RWPE1 (cell line): ENCODE data around the gene MAGI1.

ENCODE experiments used
- CTCF ChIA-PET: fragments of 350-600 bp; sonication (Branson Sonifier 250); formaldehyde crosslinking; extraction: SDS; loops from one replicate; lab custom pipeline; 2021; lab: Yijun Ruan, JAX
- POLR2A ChIA-PET: fragments of 400-600 bp; formaldehyde crosslinking; extraction: SDS; loops from one replicate; lab custom pipeline; 2020; ENCODE audit warnings: antibody characterized with exemption; ENCODE audit not compliant: low non-redundant PET; lab: Yijun Ruan, JAX
- DNase-seq: peaks from one replicate; pipeline ENCODE4 v3.0.0; 2012; ENCODE audit warnings: low spot score
- H3K27ac ChIP-seq: fragments of 450-650 bp; 2 replicates; pipeline ENCODE4 v1.5.1; 2017
- CTCF ChIP-seq: fragments of 450-650 bp; conservative IDR thresholded peaks from 2 replicates; pipeline ENCODE4 v1.5.1; 2017; ENCODE audit warnings: low read depth, mild to moderate bottlenecking

Gene MAGI1

GRCh38 chr3:65368866-65369265 lies 669.9 kb downstream of the MAGI1 start:
- DNase-seq = no peak
- POLR2A ChIA-PET = no interaction called here
- no peak overlapping the region for H3K27ac ChIP-seq
- CTCF ChIA-PET = no interaction called here
- TF ChIP-seq CTCF = no peak

GRCh38 chr3:65362688-65363087 lies 676.0 kb downstream of the MAGI1 start:
- H3K27ac ChIP-seq = no peak overlapping the region
- CTCF ChIA-PET = no interaction called here
- no peak for DNase-seq
- POLR2A ChIA-PET = no interaction called here
- TF ChIP-seq CTCF = no peak

- CTCF ChIA-PET = no interaction called here
- POLR2A ChIA-PET = no interaction called here
- TF ChIP-seq CTCF = no peak
These were observed 677.3 kb downstream of the MAGI1 start for GRCh38 chr3:65361448-65361847.

GRCh38 chr3:65356331-65357248 lies 682.1 kb downstream of the MAGI1 start:
- ChIA-PET CTCF (no interaction called here), POLR2A (no interaction called here)
- no peak for DNase-seq
- H3K27ac ChIP-seq = no peak overlapping the region
- no peak for TF ChIP-seq CTCF

More at GRCh38 chr3:65361448-65361847, 677.3 kb downstream of the MAGI1 start:
- DNase-seq = no peak
- no peak overlapping the region for H3K27ac ChIP-seq

- TF ChIP-seq CTCF = no peak
- DNase-seq = no peak
- ChIA-PET CTCF (interaction anchor here (0.6 to 0.7 kb wide), 3 partner anchors 377 to 1229 kb away, joined by 3 to 5 read pairs (median 3); no protein-coding TSS in a partner anchor), POLR2A (no interaction called here)
- H3K27ac ChIP-seq = no peak overlapping the region
These were observed 683.8 kb downstream of the MAGI1 start for GRCh38 chr3:65354880-65355279.

- no peak for DNase-seq
- ChIA-PET POLR2A (no interaction called here), CTCF (interaction anchor here (0.6 kb wide), 1 partner anchor 23 kb away, joined by 3 read pairs; no protein-coding TSS in a partner anchor)
- no peak for TF ChIP-seq CTCF
- no peak overlapping the region for H3K27ac ChIP-seq
These were observed 685.8 kb downstream of the MAGI1 start for GRCh38 chr3:65352951-65353350.
